ENCODE measurements around the gene PGPEP1. TPM values are rescaled to one million over a fixed set of nuclear protein-coding genes. Genes with fewer than 3 reads are reported as not detected.
"Not testable (repeated sequence)": the region's sequence is repeated elsewhere in the genome, so short reads cannot be mapped to it uniquely, and the experiment has no call there.

Gene PGPEP1
- total RNA-seq, 2 experiments from 2014 or later: 27.5 to 28.4 TPM

GRCh38 chr19:18392417-18392816 lies 52.0 kb downstream of the PGPEP1 start:
- POLR2A ChIA-PET: no interaction called here
- CTCF ChIA-PET: no interaction called here

GRCh38 chr19:18392926-18393325 lies 52.5 kb downstream of the PGPEP1 start:
- ChIA-PET CTCF (no interaction called here), POLR2A (interaction anchor here (0.7 kb wide), 1 partner anchor 167 kb away, joined by 3 read pairs; no protein-coding TSS in a partner anchor)

- POLR2A ChIA-PET: no interaction called here
- CTCF ChIA-PET: no interaction called here
Measured at GRCh38 chr19:18393836-18394235, 53.4 kb downstream of the PGPEP1 start.

GRCh38 chr19:18396471-18397241 lies 56.3 kb downstream of the PGPEP1 start:
- POLR2A ChIA-PET: no interaction called here

GRCh38 chr19:18397242-18398202 lies 57.1 kb downstream of the PGPEP1 start, which contains the start of gene LRRC25:
LRRC25 (minus strand) TSS chr19:18397622; CDS start chr19:18396963, 659 bp downstream.
- ChIA-PET POLR2A (no interaction called here), CTCF (interaction anchor here (0.5 to 2.5 kb wide), 6 partner anchors 9 to 205 kb away, joined by 3 to 9 read pairs (median 3); partner anchors contain the start of gene GDF15)

More at GRCh38 chr19:18396471-18397241, 56.3 kb downstream of the PGPEP1 start:
- CTCF ChIA-PET: interaction anchor here (0.5 to 2.5 kb wide), 5 partner anchors 9 to 440 kb away, joined by 3 to 9 read pairs (median 3); no protein-coding TSS in a partner anchor

GRCh38 chr19:18399008-18399407 lies 58.6 kb downstream of the PGPEP1 start:
- POLR2A ChIA-PET: no interaction called here

GRCh38 chr19:18401580-18402112 lies 61.2 kb downstream of the PGPEP1 start:
- ChIA-PET POLR2A (no interaction called here), CTCF (interaction anchor here (1.5 kb wide), 1 partner anchor 9 kb away, joined by 4 read pairs; no protein-coding TSS in a partner anchor)

More at GRCh38 chr19:18399008-18399407, 58.6 kb downstream of the PGPEP1 start:
- CTCF ChIA-PET: interaction anchor here (1.0 kb wide), 1 partner anchor 11 kb away, joined by 4 read pairs; no protein-coding TSS in a partner anchor

GRCh38 chr19:18402455-18403248 lies 62.3 kb downstream of the PGPEP1 start:
- CTCF ChIA-PET: interaction anchor here (1.5 kb wide), 1 partner anchor 8 kb away, joined by 4 read pairs; no protein-coding TSS in a partner anchor
- POLR2A ChIA-PET: not testable (repeated sequence)

GRCh38 chr19:18405754-18406153 lies 65.4 kb downstream of the PGPEP1 start:
- ChIA-PET POLR2A (interaction anchor here (0.5 kb wide), 1 partner anchor 911 kb away, joined by 3 read pairs; no protein-coding TSS in a partner anchor), CTCF (interaction anchor here (0.8 to 1.4 kb wide), 4 partner anchors 17 to 154 kb away, joined by 3 to 7 read pairs (median 4); partner anchors contain the start of gene GDF15)

- ChIA-PET POLR2A (no interaction called here), CTCF (interaction anchor here (1.4 kb wide), 1 partner anchor 18 kb away, joined by 7 read pairs; no protein-coding TSS in a partner anchor)
Measured at GRCh38 chr19:18406749-18407148, 66.4 kb downstream of the PGPEP1 start.

GRCh38 chr19:18408053-18408476 lies 67.7 kb downstream of the PGPEP1 start:
- ChIA-PET POLR2A (no interaction called here), CTCF (no interaction called here)

GRCh38 chr19:18412610-18413239 lies 72.3 kb downstream of the PGPEP1 start:
- ChIA-PET POLR2A (no interaction called here), CTCF (interaction anchor here (1.3 to 9.2 kb wide), 2 partner anchors 24 to 71 kb away, joined by 4 to 107 read pairs; partner anchors contain the start of gene GDF15)

- POLR2A ChIA-PET: interaction anchor here (0.9 kb wide), 1 partner anchor 134 kb away, joined by 3 read pairs; the partner anchor contains the start of gene JUND
- CTCF ChIA-PET: interaction anchor here (0.5 to 9.2 kb wide), 3 partner anchors 26 to 87 kb away, joined by 3 to 107 read pairs (median 4); partner anchors contain the start of gene GDF15
Measured at GRCh38 chr19:18414504-18415177, 74.2 kb downstream of the PGPEP1 start.

- ChIA-PET POLR2A (interaction anchor here (1.0 to 5.4 kb wide), 3 partner anchors 94 to 135 kb away, joined by 3 to 36 read pairs (median 5); partner anchors contain the start of gene JUND), CTCF (interaction anchor here (0.5 to 9.2 kb wide), 3 partner anchors 27 to 87 kb away, joined by 3 to 107 read pairs (median 4); partner anchors contain the start of gene GDF15)
Measured at GRCh38 chr19:18415178-18415867, 74.9 kb downstream of the PGPEP1 start.

GRCh38 chr19:18416778-18417249 lies 76.4 kb downstream of the PGPEP1 start:
- POLR2A ChIA-PET: interaction anchor here (0.6 to 5.4 kb wide), 7 partner anchors 40 to 417 kb away, joined by 3 to 36 read pairs (median 6); partner anchors contain the start of gene JUND
- CTCF ChIA-PET: interaction anchor here (0.5 to 9.2 kb wide), 5 partner anchors 15 to 304 kb away, joined by 3 to 107 read pairs (median 4); partner anchors contain the start of gene GDF15

Data from activated CD8-positive, alpha-beta memory T cell treated with anti-CD3 and anti-CD28 coated beads for 36 hours (primary cell).